H1 (cell line): ENCODE data around the gene PRRT2. TPM values are rescaled to one million over a fixed set of nuclear protein-coding genes. Genes with fewer than 3 reads are reported as not detected.
A peak's percentile ranks its signal among the peaks of the same experiment; 100 is the strongest.

Source experiments
- CHD7 ChIP-seq: fragments of 300-600 bp; sonication (generic); IDR thresholded peaks from 2 replicates; pipeline ENCODE4 v1.7.1; 2012; ENCODE audit warnings: low read length, moderate library complexity, mild to moderate bottlenecking, inconsistent platforms; ENCODE audit not compliant: insufficient replicate concordance
- CTBP2 ChIP-seq: IDR thresholded peaks from 2 replicates; pipeline ENCODE4 v1.7.0; 2011; ENCODE audit warnings: borderline replicate concordance, mild to moderate bottlenecking, moderate library complexity, mixed read lengths, low read length; ENCODE audit not compliant: insufficient read depth, insufficient read length
- EP300 ChIP-seq, 2 experiments: IDR thresholded peaks; 1 replicate in 1 of 2; 2 replicates in 1 of 2; pipeline ENCODE4 v1.6.1; 2011 to 2012; ENCODE audit warnings: low read depth in 2 of 2, low read length in 2 of 2, mild to moderate bottlenecking in 2 of 2, borderline replicate concordance in 1 of 2, inconsistent platforms in 1 of 2, moderate library complexity in 1 of 2
- GABPA ChIP-seq: IDR thresholded peaks from 2 replicates; pipeline ENCODE4 v1.6.1; 2011; ENCODE audit warnings: mild to moderate bottlenecking, low read length, moderate library complexity, borderline replicate concordance; ENCODE audit not compliant: insufficient read depth
- JUN ChIP-seq: IDR thresholded peaks from 2 replicates; pipeline ENCODE4 v1.6.1; 2011; ENCODE audit warnings: low read depth, mild to moderate bottlenecking, improper control_type of control experiment, low read length
- JUND ChIP-seq: IDR thresholded peaks from 2 replicates; pipeline ENCODE4 v1.6.1; 2011; ENCODE audit warnings: mild to moderate bottlenecking, improper control_type of control experiment, low read length
- SP1 ChIP-seq: IDR thresholded peaks from 2 replicates; pipeline ENCODE4 v1.6.1; 2011; ENCODE audit warnings: low read depth, low read length
- TBP ChIP-seq: IDR thresholded peaks from 2 replicates; pipeline ENCODE4 v1.6.1; 2011; ENCODE audit warnings: low read depth, low read length, improper control_type of control experiment
- YY1 ChIP-seq: IDR thresholded peaks from 2 replicates; pipeline ENCODE4 v1.6.1; 2011; ENCODE audit warnings: low read depth, mild to moderate bottlenecking, low read length
- polyA plus RNA-seq, 7 experiments: library from polyadenylated mRNA; depleted of rRNA in 3 of 7; stranded (reverse) in 5 of 7; unstranded in 2 of 7; fragments of >200 nt in 5 of 7; fragments of 200-250 nt in 2 of 7; gene quantifications; 1 replicate in 5 of 7; 2 replicates in 1 of 7; 4 replicates in 1 of 7; pipeline versions ENCODE4 v1.2.1 to v1.2.3, GENCODE V29; 2011 to 2013; ENCODE audit warnings: missing spikeins in 2 of 7, mixed read lengths in 2 of 7
- total RNA-seq: library from RNA; stranded (reverse); fragmentation: NEBNext Ultra II Directional; extraction: Animal tissue kit (Norgen Biotek cat#: 25700); gene quantifications from 2 replicates; pipeline ENCODE4 v1.2.1, GENCODE V29; 2021

The PRRT2 gene
- total and polyA plus RNA-seq, 2 of the 8 experiments (the other 6 are each of a cell fraction or from before 2014, with no cell fraction given) = 12.8 to 32.6 TPM

GRCh38 chr16:29805232-29806098 lies 6.5 kb upstream of the PRRT2 start (continued):
- no peak for TF ChIP-seq CHD7
- TF ChIP-seq GABPA = no peak
- TF ChIP-seq EP300 (IDR thresholded peaks at IDR 0.05; ENCODE audit: borderline replicate concordance in 1 of 2, low read depth in 2 of 2, low read length in 2 of 2) = 0 out of 3 replicates have a peak, but pooled peaks of 1 of the 2 experiments have one; percentile 6
- TF ChIP-seq YY1 = peak; percentile 95
- no peak for TF ChIP-seq JUND
- TF ChIP-seq JUN = no peak
- peak; percentile 58; the same call in 1 of the 2 replicates for TF ChIP-seq TBP
- peak; percentile 55; the same call in 1 of the 2 replicates for TF ChIP-seq SP1
- no peak for TF ChIP-seq CTBP2
